Fibroblast of peridontal ligament (primary cell): ENCODE data around the gene ANKRD29.
"Not testable (repeated sequence)": the region's sequence is repeated elsewhere in the genome, so short reads cannot be mapped to it uniquely, and the experiment has no call there.

Experiments
- DNase-seq: peaks from one replicate; pipeline ENCODE4 v3.0.0-alpha.2; 2010; ENCODE audit errors: extremely low read depth

The ANKRD29 gene

GRCh38 chr18:23560186-23560585 lies 102.5 kb downstream of the ANKRD29 start:
- DNase-seq = no peak

GRCh38 chr18:23557511-23557910 lies 105.2 kb downstream of the ANKRD29 start:
- not testable (repeated sequence) for DNase-seq

GRCh38 chr18:23556145-23556780 lies 106.4 kb downstream of the ANKRD29 start:
- no peak for DNase-seq

GRCh38 chr18:23553887-23554286 lies 108.8 kb downstream of the ANKRD29 start:
- no peak for DNase-seq

GRCh38 chr18:23552505-23552904 lies 110.2 kb downstream of the ANKRD29 start:
- DNase-seq = no peak

- no peak for DNase-seq
These were observed 110.7 kb downstream of the ANKRD29 start for GRCh38 chr18:23551978-23552377.

GRCh38 chr18:23550898-23551297 lies 111.8 kb downstream of the ANKRD29 start:
- DNase-seq = no peak
